Inflammatory macrophage (primary cell): ENCODE measurements around the gene ST6GALNAC3.
A peak's percentile ranks its signal among the peaks of the same experiment; 100 is the strongest.

ENCODE experiments used
- DNase-seq, 2 donors: peaks; one replicate each; pipeline ENCODE4 v3.0.0-alpha.2; 2020 to 2022

Gene ST6GALNAC3

GRCh38 chr1:76145332-76145731 is 70.8 kb downstream of the ST6GALNAC3 start:
- DNase-seq, result no peak

- no peak for DNase-seq
Observed at GRCh38 chr1:76146184-76146583, 71.6 kb downstream of the ST6GALNAC3 start.

DNA sequence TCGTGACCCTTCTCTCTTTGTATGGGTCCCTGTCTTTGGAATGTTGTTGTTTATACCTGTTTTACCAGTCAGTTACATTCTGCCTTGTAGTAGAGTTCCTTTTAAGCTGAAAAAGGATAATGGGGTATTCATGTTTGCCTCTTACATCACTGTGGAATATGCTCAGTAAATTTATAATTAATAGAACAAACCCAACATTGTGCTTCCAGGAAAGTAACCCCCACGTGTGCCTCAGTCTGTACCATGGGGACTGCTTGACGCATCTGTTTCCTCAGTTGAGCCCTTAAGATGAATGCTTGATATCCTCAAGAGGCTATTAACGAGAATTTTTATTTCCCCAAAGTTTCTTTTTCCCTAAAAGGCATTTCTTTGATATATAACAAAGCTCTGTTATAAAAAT is 73.4 kb downstream of the ST6GALNAC3 start:
- DNase-seq, result no peak

DNA sequence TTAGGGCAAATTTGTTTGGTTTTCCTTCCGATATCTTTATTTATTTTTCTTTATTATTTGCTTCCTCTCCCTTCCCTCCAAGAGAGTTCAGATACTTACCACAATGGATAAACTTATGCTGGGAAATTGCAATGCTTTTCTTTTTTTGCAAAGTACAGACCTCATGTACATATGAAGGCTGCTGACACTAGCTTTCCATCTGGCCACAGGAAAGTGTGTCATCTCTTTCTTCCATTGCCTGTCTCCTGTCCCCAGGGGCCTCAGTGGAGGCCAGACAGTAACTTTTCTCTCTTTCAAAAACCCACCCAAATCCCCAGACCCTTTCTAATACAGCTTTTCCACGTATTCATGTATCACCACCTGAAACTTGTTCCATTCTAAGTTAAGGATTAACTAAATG is 73.9 kb downstream of the ST6GALNAC3 start:
- DNase-seq, result no peak

- no peak for DNase-seq
Observed at GRCh38 chr1:76153841-76154205, 79.3 kb downstream of the ST6GALNAC3 start.

GRCh38 chr1:76154206-76154956 is 79.8 kb downstream of the ST6GALNAC3 start:
- peak; percentile 83 to 84 for DNase-seq

DNA sequence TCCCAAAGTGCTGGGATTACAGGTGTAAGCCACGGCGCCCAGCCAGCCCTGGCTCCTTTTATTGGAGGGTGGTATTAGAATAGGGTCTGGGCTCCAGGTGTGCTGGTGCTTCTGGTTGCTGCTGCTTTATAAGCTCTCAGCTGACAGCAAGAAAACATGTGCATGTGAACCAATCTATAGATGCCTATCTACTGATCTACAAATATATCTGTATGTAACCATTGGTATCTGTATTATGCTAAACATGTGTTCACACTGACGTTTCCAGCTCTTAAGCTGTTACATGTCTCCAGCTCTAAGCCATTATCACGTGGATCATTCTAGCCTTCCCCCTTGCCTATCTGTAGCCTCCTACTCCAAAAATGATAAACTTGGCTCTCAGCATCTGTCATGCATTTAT is 82.4 kb downstream of the ST6GALNAC3 start:
- DNase-seq, result no peak

DNA sequence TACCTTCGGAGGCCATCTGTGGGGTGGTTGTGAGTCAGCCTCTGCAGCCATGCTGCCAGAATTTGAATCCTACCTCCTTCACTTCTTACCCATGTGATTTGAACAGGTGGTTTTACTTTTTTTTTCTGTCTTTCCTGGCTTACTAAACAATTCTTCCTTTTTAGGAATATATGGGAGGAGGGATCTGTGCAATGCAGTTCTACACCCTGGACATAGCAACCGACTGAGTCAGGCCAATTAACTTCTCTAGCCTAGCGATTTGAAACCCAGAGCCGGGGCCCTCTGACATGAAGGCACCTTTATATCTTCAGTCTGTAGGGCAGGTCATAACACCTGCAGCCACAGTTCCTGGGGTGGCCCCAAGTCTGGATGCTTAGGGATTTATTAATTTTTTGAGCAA is 83.6 kb downstream of the ST6GALNAC3 start:
- DNase-seq, result no peak

- DNase-seq, result no peak
Observed at GRCh38 chr1:76160225-76160624, 85.7 kb downstream of the ST6GALNAC3 start.

GRCh38 chr1:76161451-76161850 is 86.9 kb downstream of the ST6GALNAC3 start:
- no peak for DNase-seq

- DNase-seq, result no peak
Observed at GRCh38 chr1:76162254-76162653, 87.7 kb downstream of the ST6GALNAC3 start.

GRCh38 chr1:76164165-76164564 is 89.6 kb downstream of the ST6GALNAC3 start:
- DNase-seq, result no peak

GRCh38 chr1:76170084-76170483 is 95.5 kb downstream of the ST6GALNAC3 start:
- DNase-seq, result no peak

- no peak for DNase-seq
Observed at GRCh38 chr1:76170513-76170912, 96.0 kb downstream of the ST6GALNAC3 start.

DNA sequence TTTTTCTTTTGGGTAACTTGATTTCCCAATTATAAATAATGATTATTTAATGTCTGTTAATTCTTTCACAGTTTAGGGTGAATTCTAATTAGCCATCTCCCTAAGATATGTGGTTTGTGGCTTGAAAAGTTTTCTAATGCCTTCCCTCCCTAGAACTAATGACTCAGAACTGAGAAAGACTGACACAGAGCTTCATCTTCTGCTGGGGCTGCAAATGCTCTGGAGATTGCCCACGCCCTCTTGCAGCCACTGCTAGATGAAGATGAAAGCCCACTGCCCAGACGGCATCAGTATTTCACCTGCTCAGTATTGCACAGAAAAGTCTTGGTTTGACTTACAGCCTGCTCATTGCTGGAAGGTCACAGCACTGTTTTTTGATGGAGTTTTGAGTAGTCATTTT is 101.5 kb downstream of the ST6GALNAC3 start:
- DNase-seq, result no peak

GRCh38 chr1:76177615-76178014 is 103.1 kb downstream of the ST6GALNAC3 start:
- DNase-seq, result no peak

DNA sequence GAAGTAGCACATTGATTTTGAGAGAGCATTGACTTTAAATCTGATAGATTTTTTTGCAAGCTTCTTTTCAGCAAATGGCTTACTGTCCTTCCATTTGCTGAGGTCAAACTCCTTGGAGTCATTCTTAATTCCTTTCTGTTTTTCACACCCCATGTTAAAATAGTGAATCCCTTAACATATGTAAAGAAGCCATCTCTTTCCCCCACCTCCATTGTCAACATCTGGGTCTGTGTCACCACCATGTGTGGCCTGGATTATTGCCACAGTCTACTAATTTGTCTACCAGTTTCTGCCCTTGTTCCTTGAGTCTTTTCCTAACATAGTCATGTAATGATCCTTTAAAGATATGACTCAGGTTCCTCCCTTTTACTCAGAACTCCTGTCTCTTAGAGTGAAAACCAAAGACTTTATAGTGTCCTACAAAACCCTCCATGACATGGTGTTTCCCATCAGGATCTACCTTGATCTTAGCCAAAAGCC is 104.7 kb downstream of the ST6GALNAC3 start:
- DNase-seq, result no peak

DNA sequence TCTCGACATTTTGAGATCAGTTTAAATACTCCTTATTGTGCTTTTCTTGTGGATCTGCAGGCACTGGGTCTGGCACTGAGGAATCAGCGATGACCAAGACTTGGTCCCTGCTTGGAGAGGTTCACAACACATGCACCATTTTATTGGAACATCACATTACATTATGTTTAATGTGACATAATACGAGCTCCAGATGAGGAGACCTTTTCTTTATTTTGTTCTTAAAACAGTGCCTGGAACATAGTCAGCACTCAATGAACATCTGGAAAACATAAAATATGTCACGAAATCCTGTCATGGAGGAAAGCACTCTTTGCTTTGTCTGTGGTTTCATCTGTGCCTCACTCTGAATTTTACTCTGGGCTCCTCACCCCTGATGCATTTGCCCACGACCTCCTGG is 110.7 kb downstream of the ST6GALNAC3 start:
- DNase-seq, result no peak

DNA sequence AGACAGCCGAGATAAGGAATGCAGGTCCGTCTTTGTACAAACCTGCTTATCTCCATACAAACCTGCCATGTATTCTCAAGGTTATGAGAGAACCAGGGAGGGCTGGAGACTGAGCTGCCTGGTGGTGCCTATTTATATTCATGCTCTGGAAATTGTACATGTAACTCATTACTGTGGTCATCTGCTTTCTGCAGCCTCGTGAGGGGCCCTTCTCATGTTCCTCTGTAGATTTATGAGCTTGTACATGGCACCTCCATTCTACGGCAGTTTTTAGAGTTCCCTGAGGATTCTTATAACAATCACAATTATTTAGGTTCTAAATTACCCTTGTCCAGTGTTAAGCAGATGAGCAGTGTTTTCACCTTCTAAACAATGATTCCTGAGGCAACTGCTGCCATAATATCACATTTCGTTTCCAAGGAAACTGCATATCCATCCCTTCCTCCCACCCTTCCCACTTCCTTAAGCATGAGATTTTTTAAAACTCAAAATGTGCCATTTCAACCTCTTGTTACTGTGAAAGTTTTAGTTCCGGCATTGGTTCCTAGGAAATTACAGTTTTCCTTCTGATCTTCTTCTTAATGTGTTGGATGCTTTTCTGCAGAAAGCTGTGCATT is 112.1 kb downstream of the ST6GALNAC3 start:
- no peak for DNase-seq

DNA sequence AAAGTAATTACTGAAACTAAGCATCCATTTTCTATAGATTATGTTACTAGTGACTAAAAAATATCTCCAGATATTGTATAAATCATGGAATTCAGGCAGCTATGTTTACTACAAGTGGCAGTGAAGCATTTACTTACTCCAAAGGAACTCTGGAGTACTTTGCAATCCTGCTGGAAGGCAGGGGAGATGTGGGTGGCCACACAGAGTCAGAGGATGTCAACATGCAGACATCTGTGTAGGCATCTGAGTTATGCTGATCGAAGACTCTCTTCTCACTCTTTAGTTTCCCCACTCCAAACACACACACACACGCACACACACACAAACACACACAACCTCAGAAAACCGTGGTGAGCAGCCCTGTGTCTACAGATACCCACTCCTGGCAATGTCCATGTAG is 112.9 kb downstream of the ST6GALNAC3 start:
- DNase-seq, result no peak

DNA sequence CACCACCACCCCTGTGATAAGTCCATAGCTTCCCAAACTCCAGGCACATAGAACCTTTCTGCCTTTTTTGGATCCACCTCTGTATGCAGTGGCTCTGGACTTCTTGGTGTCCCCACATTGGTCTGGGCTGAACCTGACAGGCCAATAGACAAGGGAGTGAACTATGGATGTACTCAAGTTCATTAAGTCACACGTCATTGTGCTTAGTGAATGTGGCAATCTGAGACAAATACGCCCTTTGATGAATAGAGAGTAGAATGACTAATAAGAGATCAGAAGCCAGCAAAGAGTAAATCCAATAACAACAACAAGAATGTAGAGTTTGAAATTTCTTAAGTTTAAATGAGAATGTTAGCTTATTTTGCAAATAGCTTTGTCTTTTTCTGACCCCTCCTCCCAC is 114.8 kb downstream of the ST6GALNAC3 start:
- DNase-seq, result no peak

DNA sequence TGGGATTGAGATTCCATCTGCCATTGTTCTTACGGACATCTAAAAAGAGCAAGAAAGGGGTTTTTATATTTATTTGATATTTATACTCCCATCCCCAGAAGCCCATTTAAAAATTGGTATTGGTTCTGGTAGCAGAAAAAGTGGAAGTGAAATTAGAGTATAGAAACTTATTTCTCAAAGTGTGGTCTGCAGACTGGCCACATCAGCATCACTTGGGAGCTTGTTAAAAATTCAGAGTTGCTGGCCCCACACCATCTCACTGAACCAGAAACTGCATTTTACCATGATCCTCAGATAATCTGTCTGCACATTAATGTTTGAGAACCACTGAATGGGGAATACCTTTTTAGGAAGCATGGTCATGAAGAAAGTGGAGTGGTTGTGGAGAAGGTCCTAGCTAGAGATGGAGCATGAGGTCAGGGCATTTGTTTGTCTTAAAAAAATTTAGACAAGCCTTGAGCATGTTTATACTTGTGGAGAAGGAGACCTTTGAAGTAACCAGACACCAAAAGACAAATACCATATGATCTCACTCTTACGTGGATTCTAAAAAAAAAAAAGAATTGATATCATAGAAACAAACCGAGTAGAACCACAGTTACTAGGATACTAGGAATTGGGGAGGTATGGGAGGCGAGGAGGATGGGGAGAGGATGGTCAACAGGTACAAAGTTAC is 116.3 kb downstream of the ST6GALNAC3 start:
- DNase-seq, result no peak

- DNase-seq, result no peak
Observed at GRCh38 chr1:76191561-76191960, 117.0 kb downstream of the ST6GALNAC3 start.

DNA sequence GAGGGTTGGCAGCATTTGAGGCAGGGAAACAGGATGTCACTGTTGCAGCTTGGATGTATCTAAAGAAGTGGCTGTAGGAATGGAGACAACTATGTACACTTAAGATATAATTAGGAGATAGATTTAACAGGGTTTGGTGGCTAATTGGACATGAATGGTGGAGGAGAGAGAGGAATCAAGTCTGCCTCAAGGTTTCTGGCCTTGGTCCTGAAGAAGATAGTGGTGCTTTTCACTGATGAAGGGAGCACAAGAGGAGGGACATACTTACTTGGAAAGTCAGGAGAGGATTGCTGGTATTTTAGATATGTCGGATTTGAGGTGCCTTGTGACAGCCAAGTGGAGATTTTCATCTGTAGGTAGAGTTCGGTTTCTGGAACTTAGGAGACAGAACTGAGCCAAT is 123.9 kb downstream of the ST6GALNAC3 start:
- no peak for DNase-seq
